ENCODE measurements around the gene ADGRL1.

GRCh38 chr19:14119644-14120496 is 86.1 kb downstream of the ADGRL1 start:
- TF ChIP-seq CEBPB (IDR thresholded peaks at IDR 0.05; ENCODE audit: low read depth) (no peak), EZH2 (IDR thresholded peaks at IDR 0.05) (no peak), EZH2phosphoT487 (IDR thresholded peaks at IDR 0.05; ENCODE audit: borderline replicate concordance) (no peak), CTCF (IDR thresholded peaks at IDR 0.05 in 2 of 3, conservative IDR thresholded peaks at IDR 0.05 in 1 of 3; ENCODE audit: borderline replicate concordance in 1 of 3, insufficient read depth in 1 of 3, low read depth in 2 of 3, low read length in 2 of 3) (no peak)
